HepG2 (cell line): ENCODE measurements around the gene HDDC3. TPM values are rescaled to one million over a fixed set of nuclear protein-coding genes. Genes with fewer than 3 reads are reported as not detected.

Experiments used
- BCL6 ChIP-seq: IDR thresholded peaks from 2 replicates; pipeline ENCODE4 v1.6.1; 2016; ENCODE audit warnings: missing genetic modification reagents, missing compliant biosample characterization
- ELF3 ChIP-seq: IDR thresholded peaks from 2 replicates; pipeline ENCODE4 v1.6.1; 2016; ENCODE audit warnings: missing genetic modification reagents, missing compliant biosample characterization
- HMGXB4 ChIP-seq, 2 experiments: sonication (generic) in 1 of 2; formaldehyde crosslinking in 1 of 2; IDR thresholded peaks; 2 replicates each; pipeline versions ENCODE4 v1.4.0 to v1.6.1; 2018 to 2020; ENCODE audit warnings: missing genetic modification reagents in 2 of 2, borderline replicate concordance in 1 of 2, low read depth in 1 of 2, mild to moderate bottlenecking in 1 of 2, missing biosample characterization in 1 of 2
- LCORL ChIP-seq, 2 experiments: fragments of 450-650 bp in 1 of 2; sonication (generic) in 1 of 2; formaldehyde crosslinking in 1 of 2; IDR thresholded peaks; 2 replicates each; pipeline versions ENCODE4 v1.5.0 to v1.6.1; 2017 to 2020; ENCODE audit warnings: antibody characterized with exemption in 1 of 2, missing genetic modification reagents in 1 of 2
- NCOA1 ChIP-seq: sonication (generic); formaldehyde crosslinking; IDR thresholded peaks from 2 replicates; pipeline ENCODE4 v1.9.0; 2021; ENCODE audit warnings: missing genetic modification reagents
- PCBP2 ChIP-seq: fragments of 200-400 bp; formaldehyde crosslinking; optimal IDR thresholded peaks from 2 replicates; pipeline ENCODE3; 2018; ENCODE audit warnings: low read length, low read depth; ENCODE audit not compliant: poor library complexity, severe bottlenecking
- POLR2G ChIP-seq: fragments of 200-400 bp; formaldehyde crosslinking; IDR thresholded peaks from 2 replicates; pipeline ENCODE4 v1.6.1; 2018; ENCODE audit warnings: mild to moderate bottlenecking, low read depth, low read length, moderate library complexity
- SAP130 ChIP-seq: IDR thresholded peaks from 2 replicates; pipeline ENCODE4 v1.6.1; 2016; ENCODE audit warnings: low read depth
- ZNF121 ChIP-seq: sonication (generic); formaldehyde crosslinking; IDR thresholded peaks from 2 replicates; pipeline ENCODE4 v1.5.0; 2020; ENCODE audit warnings: mild to moderate bottlenecking, missing genetic modification reagents
- ZNF350 ChIP-seq: sonication (generic); formaldehyde crosslinking; IDR thresholded peaks from 2 replicates; pipeline ENCODE4 v1.4.0; 2020; ENCODE audit warnings: mild to moderate bottlenecking, low read depth, missing genetic modification reagents, borderline replicate concordance
- ZNF441 ChIP-seq: sonication (generic); formaldehyde crosslinking; IDR thresholded peaks from 2 replicates; pipeline ENCODE4 v1.7.0; 2021; ENCODE audit warnings: missing genetic modification reagents, borderline replicate concordance
- ZNF574 ChIP-seq: sonication (generic); formaldehyde crosslinking; IDR thresholded peaks from 2 replicates; pipeline ENCODE4 v1.4.0; 2020; ENCODE audit warnings: missing genetic modification reagents
- ZNF691 ChIP-seq: sonication (generic); formaldehyde crosslinking; IDR thresholded peaks from 2 replicates; pipeline ENCODE4 v1.4.0; 2020; ENCODE audit warnings: missing genetic modification reagents, low read depth, mild to moderate bottlenecking, borderline replicate concordance
- ZSCAN22 ChIP-seq: sonication (generic); formaldehyde crosslinking; IDR thresholded peaks from 2 replicates; pipeline ENCODE4 v1.4.0; 2020; ENCODE audit warnings: mild to moderate bottlenecking, missing genetic modification reagents
- polyA plus RNA-seq, 8 experiments: library from polyadenylated mRNA; depleted of rRNA in 3 of 8; stranded (reverse) in 7 of 8; unstranded in 1 of 8; fragments of >200 nt; fragmentation: Illumina TruSeq in 4 of 8; extraction: Trizol in 4 of 8; gene quantifications; 2 replicates each; pipeline versions ENCODE4 v1.2.1 to v1.2.3, GENCODE V29; 2011 to 2016; ENCODE audit warnings: low read depth in 4 of 8, missing spikeins in 1 of 8, mixed read lengths in 1 of 8; ENCODE audit not compliant: insufficient read depth in 1 of 8
- total RNA-seq, 5 experiments: library from RNA; depleted of rRNA; stranded (reverse); fragments of >200 nt; fragmentation: Illumina TruSeq; extraction: Trizol; gene quantifications; 2 replicates each; pipeline ENCODE4 v1.2.3, GENCODE V29; 2016; ENCODE audit warnings: low read depth in 1 of 5
- TF ChIP-seq, protein P1 (sequence below): sonication (generic); formaldehyde crosslinking; IDR thresholded peaks from 2 replicates; pipeline ENCODE4 v1.4.0; 2020; ENCODE audit warnings: missing genetic modification reagents, borderline replicate concordance
- TF ChIP-seq, protein P2 (sequence below): IDR thresholded peaks from 2 replicates; pipeline ENCODE4 v1.6.1; 2016; ENCODE audit warnings: missing compliant biosample characterization, missing genetic modification reagents, borderline replicate concordance

The HDDC3 gene
- total and polyA plus RNA-seq, 2 of the 13 experiments (the other 11 are each of a cell fraction or from before 2014, with no cell fraction given) = 18.7 to 28.3 TPM

GRCh38 chr15:90903733-90904536 lies 28.4 kb downstream of the HDDC3 start (continued):
- TF ChIP-seq NCOA1 (CRISPR knock-in tag) (0 out of 2 replicates have a peak, but pooled peaks have one; percentile 36), ZSCAN22 (CRISPR knock-in tag) (no peak), HMGXB4 (CRISPR knock-in tag; IDR thresholded peaks at IDR 0.05; ENCODE audit: borderline replicate concordance in 1 of 2, low read depth in 1 of 2) (peak in 1 of 2 experiments; percentile 48; a peak in 3 of 4 replicates), ZNF441 (CRISPR knock-in tag) (0 out of 2 replicates have a peak, but pooled peaks have one; percentile 9), ZNF350 (CRISPR knock-in tag) (no peak), ZNF121 (CRISPR knock-in tag) (peak; percentile 93), ZNF574 (CRISPR knock-in tag) (peak; percentile 12; the same call in 1 of the 2 replicates), BCL6 (CRISPR knock-in tag) (0 out of 2 replicates have a peak, but pooled peaks have one; percentile 11), PCBP2 (no peak), ELF3 (0 out of 2 replicates have a peak, but pooled peaks have one; percentile 14), LCORL (IDR thresholded peaks at IDR 0.05) (no peak), LCORL (CRISPR knock-in tag; IDR thresholded peaks at IDR 0.05) (peak; percentile 39; the same call in 1 of the 2 replicates), SAP130 (CRISPR knock-in tag) (peak; percentile 12; the same call in 1 of the 2 replicates), POLR2G (peak; percentile 14; the same call in 1 of the 2 replicates), ZNF691 (CRISPR knock-in tag) (peak; percentile 22; the same call in 1 of the 2 replicates)
- TF ChIP-seq, protein P1, sequence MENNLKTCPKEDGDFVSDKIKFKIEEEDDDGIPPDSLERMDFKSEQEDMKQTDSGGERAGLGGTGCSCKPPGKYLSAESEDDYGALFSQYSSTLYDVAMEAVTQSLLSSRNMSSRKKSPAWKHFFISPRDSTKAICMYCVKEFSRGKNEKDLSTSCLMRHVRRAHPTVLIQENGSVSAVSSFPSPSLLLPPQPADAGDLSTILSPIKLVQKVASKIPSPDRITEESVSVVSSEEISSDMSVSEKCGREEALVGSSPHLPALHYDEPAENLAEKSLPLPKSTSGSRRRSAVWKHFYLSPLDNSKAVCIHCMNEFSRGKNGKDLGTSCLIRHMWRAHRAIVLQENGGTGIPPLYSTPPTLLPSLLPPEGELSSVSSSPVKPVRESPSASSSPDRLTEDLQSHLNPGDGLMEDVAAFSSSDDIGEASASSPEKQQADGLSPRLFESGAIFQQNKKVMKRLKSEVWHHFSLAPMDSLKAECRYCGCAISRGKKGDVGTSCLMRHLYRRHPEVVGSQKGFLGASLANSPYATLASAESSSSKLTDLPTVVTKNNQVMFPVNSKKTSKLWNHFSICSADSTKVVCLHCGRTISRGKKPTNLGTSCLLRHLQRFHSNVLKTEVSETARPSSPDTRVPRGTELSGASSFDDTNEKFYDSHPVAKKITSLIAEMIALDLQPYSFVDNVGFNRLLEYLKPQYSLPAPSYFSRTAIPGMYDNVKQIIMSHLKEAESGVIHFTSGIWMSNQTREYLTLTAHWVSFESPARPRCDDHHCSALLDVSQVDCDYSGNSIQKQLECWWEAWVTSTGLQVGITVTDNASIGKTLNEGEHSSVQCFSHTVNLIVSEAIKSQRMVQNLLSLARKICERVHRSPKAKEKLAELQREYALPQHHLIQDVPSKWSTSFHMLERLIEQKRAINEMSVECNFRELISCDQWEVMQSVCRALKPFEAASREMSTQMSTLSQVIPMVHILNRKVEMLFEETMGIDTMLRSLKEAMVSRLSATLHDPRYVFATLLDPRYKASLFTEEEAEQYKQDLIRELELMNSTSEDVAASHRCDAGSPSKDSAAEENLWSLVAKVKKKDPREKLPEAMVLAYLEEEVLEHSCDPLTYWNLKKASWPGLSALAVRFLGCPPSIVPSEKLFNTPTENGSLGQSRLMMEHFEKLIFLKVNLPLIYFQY (CRISPR knock-in tag) = peak; percentile 46; the same call in 1 of the 2 replicates
- TF ChIP-seq, protein P2, sequence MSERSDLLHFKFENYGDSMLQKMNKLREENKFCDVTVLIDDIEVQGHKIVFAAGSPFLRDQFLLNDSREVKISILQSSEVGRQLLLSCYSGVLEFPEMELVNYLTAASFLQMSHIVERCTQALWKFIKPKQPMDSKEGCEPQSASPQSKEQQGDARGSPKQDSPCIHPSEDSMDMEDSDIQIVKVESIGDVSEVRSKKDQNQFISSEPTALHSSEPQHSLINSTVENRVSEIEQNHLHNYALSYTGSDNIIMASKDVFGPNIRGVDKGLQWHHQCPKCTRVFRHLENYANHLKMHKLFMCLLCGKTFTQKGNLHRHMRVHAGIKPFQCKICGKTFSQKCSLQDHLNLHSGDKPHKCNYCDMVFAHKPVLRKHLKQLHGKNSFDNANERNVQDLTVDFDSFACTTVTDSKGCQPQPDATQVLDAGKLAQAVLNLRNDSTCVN (CRISPR knock-in tag) = 0 out of 2 replicates have a peak, but pooled peaks have one; percentile 49
